Kidney tubule cell (primary cell): ENCODE measurements around the gene MYL5.
A peak's percentile ranks its signal among the peaks of the same experiment; 100 is the strongest.
"Not testable (repeated sequence)": the region's sequence is repeated elsewhere in the genome, so short reads cannot be mapped to it uniquely, and the experiment has no call there.

Experiments
- DNase-seq: peaks from one replicate; pipeline ENCODE4 v3.0.0-alpha.2; 2018; ENCODE audit warnings: low spot score

MYL5 gene

GRCh38 chr4:669806-670559, 4.4 kb upstream of the MYL5 start:
- not testable (repeated sequence) for DNase-seq

DNA sequence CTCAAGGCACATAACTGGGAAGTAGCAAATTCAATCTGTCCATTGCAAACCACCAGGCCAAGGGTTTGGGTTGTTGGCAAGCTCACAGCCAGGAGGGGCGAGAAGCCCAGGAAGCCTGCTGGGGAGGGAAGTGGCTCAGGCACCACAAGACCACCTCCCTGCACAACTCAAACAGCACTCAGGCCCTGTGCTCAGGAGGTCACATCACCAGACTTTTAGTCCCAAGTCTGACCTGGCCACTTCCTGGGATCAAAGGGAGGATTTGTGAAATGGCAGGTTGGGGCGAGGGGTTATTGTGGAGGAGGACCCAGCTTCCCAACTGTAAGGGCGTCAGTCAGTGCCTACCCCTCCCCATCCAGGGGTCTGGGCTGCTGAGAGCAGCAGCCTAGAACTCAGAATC, 2.6 kb upstream of the MYL5 start:
- no peak for DNase-seq

DNA sequence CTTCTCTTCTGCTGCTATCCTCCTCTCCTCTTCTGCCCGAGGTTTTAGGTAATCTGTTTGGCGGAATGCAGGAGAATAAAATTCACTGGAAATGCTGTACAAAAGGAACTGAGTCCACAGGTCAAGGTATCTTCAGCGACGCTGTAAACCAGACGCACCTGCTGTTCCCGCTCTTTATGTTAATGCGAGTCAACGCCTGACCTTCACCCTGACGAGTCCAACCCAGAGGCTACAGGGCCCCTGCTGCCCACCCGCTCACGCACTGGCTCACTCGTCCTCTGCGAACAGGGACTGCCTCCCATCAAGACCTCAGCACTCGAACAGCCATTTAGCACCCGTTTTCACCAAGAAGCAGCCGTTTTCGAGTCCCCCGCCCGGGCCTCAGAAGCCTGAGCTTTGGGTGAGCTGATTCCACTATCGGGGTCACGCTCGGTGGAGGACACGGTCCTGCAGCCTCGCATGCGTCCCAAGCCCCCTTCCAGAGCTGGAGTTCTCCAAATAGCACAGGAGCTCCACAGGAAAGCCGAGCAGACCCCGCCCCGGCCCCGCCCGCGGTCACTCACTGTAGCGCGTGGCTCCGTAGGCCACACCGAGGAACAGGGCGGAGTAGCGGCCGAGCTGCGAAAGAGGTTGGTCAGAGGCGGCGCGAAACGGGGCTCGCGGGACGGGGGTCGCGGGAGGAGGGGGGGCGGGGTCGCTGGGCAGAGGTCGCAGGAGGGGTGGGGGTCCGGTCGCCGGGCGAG, 822 bp upstream of the MYL5 start:
- DNase-seq = no peak

- no peak for DNase-seq
Observed at GRCh38 chr4:675036-675882, 917 bp downstream of the MYL5 start.

DNA sequence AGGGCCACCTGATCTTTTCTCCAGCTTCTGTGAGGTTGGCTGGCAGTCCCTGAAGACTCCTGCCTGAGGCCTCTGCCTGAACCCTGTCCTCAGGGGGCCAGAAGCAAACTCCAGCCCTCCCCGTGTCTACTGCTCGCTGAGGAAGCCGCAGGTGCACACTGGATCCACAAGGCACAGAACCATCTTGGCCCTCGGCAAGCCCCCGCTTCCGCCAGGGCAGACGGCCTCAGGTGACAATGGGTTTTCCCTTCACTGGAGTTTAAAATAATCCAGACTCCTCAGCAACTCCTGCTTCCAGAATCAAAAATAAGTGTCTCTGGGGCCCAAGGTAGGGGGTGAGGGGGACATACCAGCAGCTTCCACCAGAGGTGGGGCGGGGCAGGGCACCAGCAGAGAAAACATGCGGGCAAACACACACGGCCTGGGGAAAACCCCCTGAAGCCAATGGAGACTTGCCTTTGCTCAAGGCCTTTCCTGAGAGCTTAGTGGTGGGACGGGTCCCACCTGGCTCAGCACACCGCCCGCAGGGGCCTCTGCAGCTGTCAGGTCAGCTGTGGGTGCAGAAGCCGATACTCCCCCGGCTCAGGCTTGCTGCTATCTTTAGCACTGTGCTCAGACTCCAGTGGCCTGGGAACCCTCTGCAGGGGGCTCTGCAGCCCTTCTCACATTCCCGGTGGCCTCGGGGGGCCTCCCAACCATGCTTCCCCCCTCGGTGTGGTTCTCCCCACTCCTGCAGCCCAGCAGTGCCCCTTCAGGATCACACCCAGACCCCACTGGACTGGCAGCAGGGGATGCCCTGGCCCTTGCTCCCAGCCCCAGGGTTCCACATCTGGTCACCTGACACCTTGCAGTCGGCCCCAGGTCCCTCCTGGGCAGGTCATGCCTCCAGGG, 1.9 kb downstream of the MYL5 start:
- DNase-seq = no peak

DNA sequence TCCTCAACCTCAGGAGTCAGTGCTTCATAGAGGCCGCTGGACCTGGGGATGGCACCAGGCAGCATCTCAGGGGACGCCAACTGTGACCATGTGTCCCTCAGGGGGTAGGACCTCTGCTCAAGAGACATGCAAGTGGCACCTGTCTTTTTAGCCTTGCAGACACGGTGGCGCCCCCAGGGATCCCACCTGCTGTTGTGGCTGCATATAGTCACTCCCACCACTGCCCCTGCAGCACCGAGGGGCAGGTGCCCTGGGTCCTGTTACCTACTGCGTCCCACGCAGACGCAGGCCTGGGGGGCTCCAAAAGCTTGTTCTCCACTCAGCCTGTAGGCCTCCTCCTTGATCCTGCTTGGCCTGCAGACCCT, 2.5 kb downstream of the MYL5 start:
- no peak for DNase-seq

DNA sequence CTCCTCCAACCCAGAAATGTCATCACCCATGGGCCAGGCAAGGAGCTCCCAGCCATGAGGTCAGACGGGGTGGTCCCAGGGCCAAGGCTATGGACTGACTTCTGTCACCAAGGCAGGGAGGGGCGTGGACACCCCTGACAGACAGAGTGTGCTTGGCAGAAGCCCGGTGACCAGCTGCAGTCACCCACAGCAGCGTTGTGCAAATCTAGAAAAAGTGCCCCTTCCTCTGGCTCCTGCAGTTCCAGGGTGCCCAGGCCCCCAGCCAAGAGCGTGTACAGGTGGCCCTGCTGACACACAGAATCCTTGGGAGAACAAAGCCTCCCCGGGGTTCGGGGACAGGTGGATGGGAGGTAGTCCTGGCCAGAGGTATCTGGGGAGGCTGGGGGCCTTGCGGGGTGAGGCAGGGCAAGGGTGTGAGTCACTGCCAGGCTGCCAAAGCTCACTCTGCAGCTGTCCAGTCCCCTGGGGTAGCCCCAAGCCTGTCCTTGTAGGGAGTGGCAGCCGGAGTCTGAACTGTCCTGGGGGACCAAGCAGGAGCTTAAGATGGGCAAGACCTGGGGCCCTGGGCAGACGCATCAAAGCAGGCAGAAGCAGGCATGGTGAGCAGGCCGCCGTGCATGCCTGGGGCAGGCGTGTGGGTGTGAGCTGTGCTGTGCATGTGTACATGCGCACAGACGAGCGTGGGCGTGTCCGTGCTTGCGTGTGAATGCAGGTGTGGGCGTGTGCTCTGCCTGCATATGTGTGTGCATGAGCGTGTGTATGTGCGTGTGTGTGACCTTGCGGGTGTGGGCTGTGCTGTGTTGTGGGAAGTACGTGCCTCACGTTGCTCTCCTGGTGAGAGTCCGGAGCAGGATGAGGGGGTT, 3.3 kb downstream of the MYL5 start:
- no peak for DNase-seq

GRCh38 chr4:678331-679103, 4.2 kb downstream of the MYL5 start:
- no peak for DNase-seq

DNA sequence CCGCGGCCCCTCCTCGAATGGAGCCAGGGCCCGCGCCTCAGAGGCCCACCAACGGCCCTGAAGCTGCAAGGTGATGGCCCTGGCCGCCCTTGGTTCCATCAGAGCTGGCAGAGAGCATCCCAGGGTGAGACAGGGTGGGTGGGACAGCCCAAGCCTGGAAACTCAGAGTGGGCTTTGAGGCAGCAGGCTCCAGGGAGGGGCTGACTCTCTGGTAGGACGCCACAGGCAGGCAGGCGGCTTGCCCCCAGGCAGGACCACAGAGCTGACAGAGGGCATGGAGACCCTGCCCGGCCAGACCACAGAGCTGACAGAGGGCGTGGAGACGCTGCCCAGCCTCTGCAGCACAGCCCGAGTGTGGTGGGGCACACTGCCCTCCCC, 4.8 kb downstream of the MYL5 start:
- DNase-seq = no peak

- no peak for DNase-seq
Observed at GRCh38 chr4:679629-680028, 5.3 kb downstream of the MYL5 start.

- no peak for DNase-seq
Observed at GRCh38 chr4:680091-680490, 5.7 kb downstream of the MYL5 start.

- no peak for DNase-seq
Observed at GRCh38 chr4:680551-680927, 6.2 kb downstream of the MYL5 start.

DNA sequence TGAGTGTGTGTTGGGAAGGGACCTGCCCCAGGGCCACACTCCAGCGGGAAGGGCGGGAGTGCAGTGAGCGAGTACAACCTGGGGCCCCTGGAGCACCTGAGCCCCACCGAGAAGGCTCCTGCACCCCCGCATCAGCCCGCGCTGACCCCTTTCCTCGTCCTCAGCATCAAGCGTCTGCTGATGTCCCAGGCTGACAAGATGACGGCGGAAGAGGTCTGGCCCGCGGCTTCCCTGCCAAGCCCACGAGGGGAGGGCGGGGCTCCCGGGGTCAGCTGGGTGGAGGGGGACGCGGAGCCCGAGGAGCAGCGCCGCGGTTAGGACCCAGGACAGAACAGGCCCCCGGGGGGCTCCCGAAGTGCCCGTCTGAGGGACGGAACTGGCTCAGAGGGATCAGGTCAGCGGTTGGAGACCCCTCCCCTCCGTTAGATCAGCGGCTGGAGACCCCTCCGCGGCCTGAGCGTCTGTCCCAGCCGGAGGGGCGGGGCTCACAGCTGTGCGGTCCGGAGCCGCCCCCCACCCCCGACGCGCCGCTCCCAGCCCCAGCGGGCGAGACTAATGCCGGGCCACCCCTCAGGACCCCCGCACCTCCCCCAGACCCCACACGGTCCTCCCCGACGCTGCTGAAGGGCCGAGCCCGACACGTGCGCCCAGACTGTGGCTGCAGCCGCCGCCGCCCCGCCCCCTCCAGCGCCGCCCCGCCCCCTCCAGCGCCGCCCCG, 6.7 kb downstream of the MYL5 start:
- DNase-seq = peak; percentile 44

GRCh38 chr4:681736-682451, 7.6 kb downstream of the MYL5 start:
- DNase-seq = no peak

DNA sequence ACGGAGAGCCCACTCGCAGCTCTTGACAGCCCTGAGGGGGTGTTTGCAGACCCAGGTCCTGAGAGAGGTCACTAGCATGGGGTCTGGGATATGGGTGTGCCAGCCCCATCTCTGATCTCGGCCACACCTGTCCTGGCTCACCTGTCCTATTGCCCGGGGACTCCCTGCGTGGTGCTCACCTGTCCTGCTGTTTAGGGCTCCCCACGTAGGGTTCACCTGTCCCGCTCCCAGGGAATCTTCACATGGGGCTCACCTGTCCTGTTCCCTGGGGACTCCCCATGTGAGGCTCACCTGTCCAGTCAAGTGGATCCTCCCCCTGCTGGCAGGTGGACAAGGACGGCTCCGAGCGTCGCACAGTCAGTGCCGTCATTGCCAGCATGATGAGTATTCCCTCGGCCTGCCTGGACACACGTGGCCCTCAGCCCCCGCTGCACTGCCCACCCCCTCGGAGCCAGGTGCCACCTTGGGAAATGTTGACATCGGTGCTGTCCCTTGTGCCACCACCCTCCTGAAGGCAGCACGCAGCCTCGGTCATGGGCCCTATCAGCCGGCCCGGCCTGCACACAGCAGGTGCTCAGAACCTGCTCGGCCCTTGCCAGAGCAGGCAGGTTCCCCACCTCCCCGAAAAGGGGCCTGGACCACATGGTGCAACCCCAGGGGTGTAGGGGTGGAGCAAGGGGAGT, 8.3 kb downstream of the MYL5 start:
- DNase-seq = no peak

GRCh38 chr4:683247-683897, 9.0 kb downstream of the MYL5 start:
- no peak for DNase-seq

DNA sequence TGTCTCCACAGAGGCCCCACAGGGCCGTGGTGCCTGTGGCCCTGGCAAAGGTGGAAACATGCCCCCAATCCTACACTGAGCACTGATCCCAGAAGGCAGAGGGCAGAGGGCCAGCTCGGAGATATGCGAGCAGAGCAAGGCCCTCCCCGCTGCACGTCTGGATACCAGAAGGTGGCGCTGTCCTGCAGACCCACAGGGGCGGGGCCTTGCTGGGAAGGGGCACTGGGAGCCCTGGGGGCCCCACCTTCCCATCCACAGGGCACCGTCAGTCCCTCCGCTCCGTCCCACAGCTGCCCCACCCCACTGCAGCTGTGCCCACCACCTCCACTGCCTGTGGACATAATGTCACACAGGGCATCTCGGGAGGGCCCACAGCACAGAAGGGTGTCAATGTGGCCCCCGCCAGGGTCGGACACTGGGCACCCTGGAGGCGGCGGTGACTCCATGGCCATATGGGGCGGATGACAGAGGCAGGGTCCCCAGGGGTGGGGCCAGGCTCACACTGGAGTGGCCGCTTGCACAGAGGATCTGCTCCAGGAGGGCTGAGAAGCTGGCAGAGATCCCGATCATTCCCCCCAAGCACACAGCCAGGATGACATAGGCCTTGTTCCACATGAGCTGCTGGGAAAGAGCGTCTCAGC, 9.8 kb downstream of the MYL5 start:
- peak; percentile 51 for DNase-seq
